HG02588 (cell line): ENCODE measurements around the gene CDK9.

Experiments
- ATAC-seq: cut with Tn5 transposase; IDR thresholded peaks from one replicate; pipeline ENCODE4 v1.9.1; 2021; ENCODE audit warnings: mild to moderate bottlenecking, moderate library complexity; ENCODE audit not compliant: unreplicated experiment

CDK9 gene

DNA sequence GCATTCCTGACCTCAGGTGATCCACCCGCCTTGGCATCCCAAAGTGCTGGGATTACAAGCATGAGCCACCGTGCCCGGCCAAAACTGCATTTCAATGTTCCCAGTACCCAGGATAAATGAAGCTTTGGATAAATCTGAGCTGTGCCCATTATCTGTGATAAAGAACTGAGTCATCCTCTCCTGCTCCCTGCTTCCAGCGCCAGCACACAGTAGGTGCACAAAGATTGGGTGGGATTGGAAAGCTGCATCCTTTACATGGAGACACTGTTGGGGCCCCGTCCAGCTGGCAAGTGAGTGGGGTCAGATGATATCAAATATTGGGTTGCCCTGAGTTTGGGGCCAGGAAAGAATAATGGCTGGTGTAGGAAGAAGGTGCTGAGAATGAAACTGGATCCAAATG lies 24.8 kb upstream of the CDK9 start:
- no peak for ATAC-seq

DNA sequence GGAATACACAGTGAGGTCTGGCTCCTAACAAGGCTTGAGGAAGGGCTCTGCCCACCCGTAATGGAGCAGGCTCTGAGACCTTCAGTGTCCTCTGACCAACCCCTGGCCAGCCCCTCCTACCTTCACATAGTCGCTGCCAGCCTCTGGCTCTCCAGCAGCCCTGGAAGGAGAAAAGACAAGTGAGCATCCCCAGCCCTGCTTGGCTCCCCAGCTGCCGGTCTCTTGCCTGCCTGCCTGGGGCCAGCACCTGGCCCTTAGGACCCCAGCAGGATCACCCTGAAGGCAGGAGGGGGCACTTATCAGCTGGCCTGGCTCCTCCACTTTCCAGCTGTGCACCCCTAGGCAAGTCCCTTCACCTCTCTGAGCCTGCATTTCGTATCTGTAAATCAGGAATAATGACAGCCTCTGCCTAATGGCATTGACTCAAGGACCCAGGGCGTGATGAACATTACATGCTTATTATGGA lies 24.3 kb upstream of the CDK9 start:
- no peak for ATAC-seq

DNA sequence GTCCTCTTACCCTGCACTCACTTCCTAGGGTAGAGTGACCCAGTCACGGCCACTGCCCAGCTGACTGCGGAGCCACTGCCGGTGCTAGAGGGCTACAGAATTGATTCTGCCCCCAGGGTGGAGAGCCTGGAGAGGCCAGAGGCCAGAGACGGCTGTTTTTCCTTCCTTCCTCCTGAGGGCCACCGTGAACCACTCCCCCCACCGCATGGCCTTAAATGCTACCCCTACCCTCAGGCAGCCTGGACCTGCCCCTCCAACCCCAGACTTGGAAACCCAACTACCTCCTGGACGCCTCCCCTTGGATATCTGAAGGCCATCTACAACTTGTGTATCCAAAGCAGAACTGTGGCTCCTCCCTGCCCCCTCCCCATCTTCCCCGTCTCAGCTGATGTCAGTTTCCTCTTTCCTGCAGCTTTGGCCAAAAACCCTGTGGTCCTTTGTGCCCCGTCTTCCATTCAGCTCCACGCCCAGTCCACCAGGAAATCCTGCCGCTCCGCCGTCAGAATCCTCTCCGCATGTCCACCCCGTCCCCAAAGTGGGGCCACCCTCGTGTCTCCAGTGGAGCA lies 23.6 kb upstream of the CDK9 start:
- no peak for ATAC-seq

DNA sequence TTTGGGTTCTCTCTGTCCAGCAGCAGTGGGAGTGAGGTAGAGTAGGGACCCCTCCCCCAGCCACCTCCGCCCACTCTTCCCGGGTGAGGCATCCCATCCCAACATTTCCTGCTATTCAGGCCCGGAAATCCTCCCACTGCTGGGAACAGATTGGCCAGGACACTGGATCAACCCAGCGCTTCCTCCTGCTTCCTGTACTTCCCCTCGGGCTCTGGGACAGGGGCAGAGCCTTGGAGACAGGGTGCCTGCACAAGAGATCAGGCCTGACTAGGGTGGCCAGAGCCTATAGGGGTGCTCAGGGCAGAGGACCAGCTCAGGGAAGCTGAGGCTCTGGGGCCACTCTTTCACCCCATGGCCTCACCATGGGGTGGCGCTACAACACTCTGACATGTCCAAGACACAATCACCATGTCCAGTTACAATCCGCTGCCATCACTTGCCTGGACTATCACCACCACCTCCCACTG lies 21.9 kb upstream of the CDK9 start:
- no peak for ATAC-seq

DNA sequence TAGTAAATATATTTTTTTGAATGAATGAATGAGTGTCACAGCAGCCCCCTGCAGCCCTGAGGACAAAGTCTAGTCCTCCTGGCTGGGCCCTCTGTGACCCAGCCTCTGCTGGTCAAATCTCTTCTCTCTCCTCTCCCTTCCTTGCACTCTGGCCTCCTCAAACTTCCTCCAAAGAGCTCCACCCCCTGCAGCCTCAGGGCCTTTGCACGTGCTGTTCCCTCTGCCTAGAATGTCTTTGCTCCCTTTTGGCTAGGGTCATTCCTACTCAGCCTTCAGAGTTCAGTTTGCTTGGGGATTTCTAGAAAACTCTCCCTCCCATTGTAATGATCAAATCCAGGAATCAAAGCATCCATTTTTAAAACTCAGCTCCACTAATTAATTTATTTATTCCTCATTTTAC lies 20.4 kb upstream of the CDK9 start:
- no peak for ATAC-seq

DNA sequence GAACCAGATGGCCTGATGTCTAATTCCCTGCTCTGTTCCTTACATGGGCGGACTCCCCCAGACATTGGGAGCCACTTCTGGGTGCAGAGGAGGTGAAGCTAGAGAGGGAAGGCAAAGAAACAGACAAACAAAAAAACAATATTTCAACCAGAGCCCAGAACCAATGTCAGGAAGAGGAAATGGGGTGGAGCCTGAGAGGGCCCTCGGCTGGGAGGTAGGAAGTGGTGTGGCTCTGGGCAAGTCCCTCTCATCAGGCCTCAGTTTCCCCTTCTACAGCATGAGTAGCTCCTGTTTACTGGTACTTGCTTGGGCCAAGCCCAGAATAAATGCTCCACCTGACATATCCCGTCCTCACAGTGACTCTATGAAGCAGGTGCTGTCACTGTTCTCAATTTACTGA lies 18.4 kb upstream of the CDK9 start:
- no peak for ATAC-seq

DNA sequence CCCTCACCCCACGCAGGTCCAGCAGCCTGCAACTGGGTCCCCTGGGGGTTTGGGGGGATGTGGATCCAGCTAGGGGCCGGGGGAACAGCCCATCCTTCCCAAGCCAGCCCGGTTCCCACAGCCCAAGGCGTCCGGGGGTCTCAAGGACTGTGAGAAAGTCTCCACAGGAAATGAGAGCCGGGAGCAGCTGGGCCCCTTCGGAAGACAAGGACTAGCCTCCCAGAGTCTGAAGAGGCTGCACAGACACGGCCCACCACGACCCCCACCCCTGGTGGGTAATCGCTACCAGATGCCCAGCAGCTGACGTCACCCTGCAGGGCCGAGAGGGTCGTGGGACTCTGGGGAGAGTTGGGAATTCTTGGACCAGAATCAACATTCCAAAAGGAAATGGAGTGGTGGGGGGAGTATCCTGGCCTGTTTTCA lies 17.9 kb upstream of the CDK9 start:
- no peak for ATAC-seq

DNA sequence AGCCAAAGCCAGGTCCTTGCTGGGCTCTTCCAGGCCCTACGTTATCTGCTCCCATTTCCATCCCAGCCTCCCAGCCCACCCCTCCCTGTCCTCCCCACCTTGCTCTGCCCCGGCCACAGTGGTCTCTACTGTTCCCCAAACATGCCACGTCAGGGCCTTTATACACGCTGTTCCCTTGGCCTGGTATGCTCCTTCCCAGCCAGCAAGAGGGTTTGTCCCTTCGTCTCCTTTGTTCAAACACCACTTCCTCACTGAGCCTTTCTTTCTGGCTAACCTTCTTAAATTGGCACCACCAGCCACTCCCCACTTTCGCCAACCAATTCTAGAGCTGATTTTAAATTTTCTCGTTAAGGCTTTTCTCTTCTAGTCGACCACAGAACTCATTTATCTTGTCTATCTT lies 17.1 kb upstream of the CDK9 start:
- no peak for ATAC-seq

DNA sequence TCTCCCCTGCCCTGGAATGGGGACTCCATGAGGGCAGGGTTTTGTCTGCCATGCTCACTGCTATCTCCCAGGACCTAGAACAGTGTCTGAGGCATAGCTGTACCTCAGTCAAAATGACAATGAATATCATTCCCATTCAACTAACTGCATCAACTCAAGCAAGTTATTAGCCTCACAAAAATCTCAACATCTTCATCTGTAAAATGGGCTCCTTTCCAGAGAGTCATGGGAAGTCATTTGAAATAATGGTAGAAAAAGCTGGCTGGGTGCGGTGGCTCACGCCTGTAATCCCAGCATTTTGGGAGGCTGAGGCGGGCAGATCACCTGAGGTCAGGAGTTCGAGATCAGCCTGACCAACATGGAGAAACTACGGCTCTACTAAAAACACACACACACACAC lies 16.7 kb upstream of the CDK9 start:
- no peak for ATAC-seq

DNA sequence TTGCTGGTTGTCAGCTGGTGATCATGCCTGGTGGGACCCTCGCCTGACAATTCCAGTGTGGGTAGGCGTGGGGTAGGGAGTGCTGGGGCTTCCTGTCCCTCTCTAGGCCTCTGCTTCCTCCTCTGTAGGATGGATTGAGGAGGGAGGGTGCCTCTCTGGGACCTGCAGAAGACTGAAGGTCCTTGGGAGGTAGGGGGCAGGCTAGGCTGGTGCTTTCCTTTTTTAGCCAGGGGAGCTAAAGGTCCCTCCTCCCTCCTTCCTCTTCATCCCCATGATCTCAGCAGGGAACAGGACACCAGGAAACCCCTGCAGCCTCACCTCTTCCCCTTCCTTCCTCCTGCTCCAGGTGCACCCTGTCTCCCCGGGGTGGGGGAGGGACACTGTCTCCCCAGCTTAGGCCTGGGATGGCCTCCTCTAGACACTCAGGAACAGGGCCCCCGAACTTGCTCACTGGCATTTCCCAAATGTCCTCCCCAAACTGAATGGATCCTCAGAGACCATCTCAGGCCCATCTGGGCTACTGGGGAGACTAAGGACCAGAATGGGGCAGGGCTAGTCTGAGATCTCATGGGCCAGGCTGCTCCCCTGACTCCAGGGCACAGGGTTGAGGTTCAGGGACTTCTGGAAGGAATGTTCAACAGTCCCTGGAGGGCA lies 15.8 kb upstream of the CDK9 start:
- no peak for ATAC-seq

DNA sequence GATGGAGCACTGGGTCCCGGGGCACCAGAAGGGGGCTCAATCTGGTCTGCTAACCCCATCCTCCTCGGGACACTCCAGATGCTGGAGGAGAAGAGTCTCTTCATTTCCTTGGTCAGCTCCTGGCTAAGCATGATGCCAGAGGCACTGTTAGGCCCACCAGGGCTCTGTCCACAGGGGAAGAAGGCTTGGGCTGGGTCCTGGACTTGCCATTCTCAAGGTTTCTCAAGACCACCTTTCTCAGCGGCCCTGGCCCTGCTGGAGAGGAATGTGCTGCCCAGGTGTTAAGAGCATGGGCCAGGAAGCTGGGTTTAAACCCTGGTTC lies 15.3 kb upstream of the CDK9 start:
- no peak for ATAC-seq

DNA sequence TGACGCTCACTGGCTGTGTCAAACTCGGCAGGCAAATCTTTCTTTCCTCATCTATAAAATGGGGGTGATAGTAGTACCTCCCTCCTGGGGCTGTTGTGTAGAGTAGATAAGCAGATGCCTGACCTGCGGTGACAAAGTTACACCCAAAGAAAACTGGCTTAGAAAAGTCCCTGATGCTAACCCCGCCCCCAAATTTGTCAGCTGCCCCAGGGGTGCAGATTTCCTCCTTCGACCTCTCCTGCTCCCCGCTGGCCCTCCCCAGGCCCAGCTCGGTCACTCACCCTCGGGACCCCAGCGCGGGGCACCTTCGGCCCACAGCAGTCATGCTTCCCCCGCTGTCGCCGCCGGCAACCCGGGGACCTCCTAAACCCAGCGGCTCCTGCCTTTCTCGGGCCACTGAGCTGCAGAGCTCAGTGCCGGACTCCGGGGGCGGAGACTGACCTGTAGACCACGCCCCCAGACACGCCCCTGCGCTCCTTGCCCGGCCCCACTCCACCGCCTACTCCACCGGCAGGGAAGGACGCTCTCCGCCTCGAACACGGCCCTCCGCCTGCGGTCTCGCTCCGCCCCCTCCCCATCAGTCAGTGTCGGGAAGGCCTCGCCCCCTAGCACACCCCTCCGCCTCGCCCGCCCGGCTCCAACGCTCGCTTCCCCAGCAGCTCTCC lies 14.8 kb upstream of the CDK9 start:
- ATAC-seq, result peak; percentile 85

DNA sequence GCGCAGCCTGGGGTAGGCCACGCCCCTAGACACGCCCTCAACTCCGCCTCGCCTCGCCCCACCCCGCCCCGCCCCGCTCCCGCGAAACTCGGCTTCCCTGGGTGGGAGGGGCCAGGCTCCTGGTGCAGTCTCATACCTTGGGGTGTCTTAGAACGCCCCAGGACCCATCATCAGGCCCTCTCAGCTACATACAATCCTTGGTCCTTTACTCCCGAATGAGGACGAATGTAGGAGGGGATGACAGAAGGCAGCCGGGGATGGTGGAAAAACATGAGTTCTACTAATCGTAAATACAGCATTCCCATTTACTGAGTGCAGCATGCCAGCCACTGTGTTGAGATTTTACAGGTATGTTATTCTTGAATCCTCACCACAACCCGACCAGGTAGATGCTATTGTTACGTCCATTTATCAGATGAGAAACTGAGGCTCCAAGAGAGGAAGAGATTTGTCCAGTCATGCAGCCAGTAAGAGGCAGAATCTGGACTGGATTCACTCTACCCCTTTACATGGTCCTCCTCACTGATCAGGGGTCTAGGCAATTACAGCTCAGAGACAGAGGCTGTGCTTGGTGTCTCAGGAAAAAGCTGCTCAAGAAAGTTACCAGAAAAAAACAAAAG lies 14.2 kb upstream of the CDK9 start:
- no peak for ATAC-seq

DNA sequence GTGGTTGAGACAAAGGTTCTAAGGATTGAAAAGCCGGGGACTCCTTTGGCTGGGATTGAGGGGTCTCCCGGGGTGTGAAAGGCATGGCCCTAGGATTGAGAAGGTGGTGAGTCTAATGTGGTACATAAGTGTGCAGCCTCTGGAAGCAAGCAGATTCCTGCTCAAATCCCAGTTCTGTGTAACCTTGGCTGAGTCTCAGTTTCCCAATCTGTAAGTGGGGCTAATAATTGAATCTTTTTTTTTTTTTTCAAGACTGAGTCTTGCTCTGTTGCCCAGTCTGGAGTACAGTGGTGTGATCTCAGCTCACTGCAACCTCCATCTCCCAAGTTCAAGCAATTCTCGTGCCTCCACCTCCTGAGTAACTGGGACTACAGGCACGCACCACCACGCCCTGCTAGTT lies 13.2 kb upstream of the CDK9 start:
- ATAC-seq, result no peak

DNA sequence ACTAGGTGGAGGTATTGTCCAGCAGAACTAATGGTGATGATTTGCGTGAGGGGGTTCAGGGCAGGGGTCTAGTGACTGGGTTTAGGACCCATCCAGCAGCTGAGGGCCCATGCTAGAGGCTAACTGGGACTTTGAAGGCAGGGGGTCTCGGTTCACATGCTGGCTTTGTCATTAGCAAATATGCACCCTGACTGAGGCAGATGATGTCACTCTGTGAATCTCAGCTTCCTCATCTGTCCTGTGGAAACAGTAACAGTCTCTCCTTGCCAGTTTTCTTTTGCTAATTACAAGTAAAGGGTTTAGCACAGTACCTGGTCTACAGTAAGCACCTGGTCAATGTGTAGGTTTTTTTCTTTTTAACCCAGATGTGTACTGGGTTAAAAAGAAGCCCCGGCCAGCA lies 12.6 kb upstream of the CDK9 start:
- no peak for ATAC-seq

DNA sequence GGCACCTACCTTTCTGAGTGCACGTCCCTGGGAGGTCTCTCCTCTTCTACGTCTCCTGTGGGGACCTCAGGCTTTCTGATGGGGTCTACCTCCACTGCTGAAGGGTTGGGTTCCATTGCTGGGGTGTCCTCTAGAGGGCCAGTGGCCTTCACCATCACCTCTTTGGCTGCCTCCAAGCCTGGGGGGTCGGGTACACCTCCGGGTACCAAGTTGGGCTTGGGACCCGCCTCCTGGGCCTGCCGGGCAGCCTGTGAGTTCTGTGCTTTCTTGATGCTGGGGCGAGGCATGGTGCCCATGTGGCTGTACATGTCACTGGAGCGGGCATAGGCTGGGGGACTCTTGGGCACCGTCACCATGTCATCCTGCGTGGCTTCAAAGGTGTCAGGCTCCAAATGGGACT lies 11.9 kb upstream of the CDK9 start:
- ATAC-seq, result no peak

DNA sequence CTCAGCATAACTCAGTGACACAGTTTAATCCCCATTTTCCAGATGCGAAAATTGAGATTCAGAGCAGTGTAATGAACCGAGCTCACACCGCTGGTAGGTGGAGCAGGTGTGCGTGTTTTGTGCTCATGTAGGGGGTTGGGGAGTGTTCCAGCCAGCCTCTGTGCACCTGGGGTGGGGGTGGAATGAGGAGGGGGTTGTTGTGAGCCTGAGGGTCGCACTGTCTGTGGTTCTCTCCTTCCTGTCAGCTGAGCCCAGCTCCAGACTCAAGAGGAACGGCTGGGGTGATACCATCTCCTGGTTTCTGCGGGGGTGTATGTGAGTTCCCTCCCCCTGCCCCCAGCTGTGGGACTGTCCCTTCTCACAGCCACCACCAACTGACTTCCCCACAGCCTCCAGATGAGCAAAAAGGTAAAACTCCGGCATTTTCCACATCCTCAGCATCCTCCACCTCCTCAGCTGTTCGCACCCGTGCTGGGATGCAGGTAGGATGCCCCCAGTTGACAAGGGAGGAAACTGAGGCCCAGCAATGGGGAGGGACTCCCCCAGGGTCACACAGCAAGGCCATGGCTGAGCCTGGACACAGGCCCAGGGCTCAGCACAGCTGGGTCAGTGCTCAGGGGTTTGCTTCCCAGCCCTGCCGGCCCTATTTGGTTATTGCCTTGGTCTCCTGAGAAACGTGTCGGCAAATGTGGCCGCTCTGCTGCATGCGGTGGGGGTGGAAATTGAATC lies 9.5 kb upstream of the CDK9 start:
- ATAC-seq, result no peak

DNA sequence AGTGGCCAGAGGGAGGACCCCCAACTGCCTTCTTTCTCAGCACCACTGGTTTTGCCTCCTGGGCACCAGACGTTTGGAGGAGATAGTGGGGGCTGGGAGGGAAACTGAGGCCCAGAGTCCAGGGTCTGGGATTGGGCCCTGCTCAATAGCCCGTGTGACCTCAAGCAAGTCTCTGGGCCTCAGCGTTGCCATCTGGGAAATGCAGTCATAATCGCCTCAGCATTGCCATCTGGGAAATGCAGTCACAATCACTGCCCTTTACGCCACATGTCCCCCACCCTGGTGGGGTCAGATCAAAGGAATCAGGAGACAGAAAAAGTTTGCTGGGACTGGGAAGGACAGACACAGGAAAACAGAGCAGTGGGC lies 8.9 kb upstream of the CDK9 start:
- no peak for ATAC-seq

DNA sequence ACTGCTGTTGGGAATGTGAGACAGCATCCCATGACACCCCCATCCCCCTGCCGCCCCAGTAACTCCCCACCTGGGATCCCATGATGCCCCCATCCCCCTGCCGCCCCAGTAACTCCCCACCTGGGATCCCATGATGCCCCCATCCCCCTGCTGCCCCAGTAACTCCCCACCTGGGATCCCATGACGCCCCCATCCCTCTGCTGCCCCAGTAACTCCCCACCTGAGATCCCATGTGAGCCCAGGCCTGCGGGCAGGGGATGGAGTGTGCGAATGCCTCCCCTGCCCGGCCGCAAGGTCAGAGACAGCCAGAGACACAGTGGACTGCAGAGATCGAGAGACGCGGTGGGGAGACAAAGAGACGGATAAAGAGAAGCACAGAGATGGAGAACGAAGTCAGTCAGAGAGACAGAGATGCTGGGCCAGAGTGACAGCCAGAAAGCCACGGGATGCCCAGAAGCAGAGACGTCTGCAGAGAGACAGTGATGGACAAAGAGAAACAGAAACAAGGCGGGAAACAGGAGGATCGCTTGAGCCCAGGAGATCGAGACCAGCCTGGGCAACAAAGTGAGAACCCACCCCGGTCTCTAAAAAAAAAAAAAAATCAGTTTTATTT lies 8.4 kb upstream of the CDK9 start:
- ATAC-seq, result no peak

DNA sequence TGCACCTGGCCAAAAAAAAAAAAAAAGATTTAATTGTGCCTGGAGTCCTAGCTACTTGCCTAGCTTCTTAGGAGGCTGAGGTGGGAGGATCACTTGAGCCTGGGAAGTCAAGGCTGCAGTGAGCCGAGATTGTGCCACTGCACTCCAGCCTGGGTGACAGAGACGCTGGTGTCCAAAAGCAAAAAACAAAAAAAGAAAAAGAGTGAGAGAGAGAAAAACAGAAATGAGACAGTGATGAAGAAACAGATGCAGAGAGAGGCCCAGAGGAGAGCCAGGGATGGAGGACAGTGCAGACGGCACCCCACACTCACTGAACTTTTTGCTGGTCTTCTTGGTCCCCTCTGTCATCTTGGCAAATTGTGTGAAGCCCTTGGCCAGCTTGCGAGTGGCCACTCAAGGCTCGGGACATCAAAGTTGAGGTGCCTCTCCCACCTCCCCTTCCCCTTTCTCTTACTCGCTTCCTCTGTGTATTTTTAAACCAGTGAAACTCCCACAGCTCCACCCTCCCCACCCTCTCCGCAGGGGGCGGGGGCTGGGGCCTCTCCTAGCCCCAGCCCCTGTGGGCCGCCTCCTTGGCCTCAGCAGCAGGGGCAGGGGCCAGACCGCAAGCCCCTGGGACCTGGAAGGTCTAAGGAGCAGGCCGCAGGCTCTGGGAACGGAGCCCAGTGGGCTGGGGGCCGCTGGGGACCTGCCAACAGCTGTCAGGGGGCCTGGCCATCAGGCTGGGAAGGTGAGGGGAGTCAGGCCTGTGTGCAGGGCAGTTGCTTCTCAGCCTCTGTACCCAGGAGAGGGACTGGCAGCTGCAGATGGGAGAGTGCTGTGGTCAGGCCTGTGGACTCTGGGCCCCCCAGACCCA lies 7.3 kb upstream of the CDK9 start, which contains the start of gene SH2D3C:
TSS of gene SH2D3C (minus strand) at position 387 of the 856 bp plus-strand sequence. CDS start at position 348, 39 bp downstream.
- peak; percentile 28 for ATAC-seq
